Mucosa of gallbladder (tissue), 1 donor: ENCODE data around the gene USE1. TPM values are rescaled to one million over a fixed set of nuclear protein-coding genes. Genes with fewer than 3 reads are reported as not detected.
A peak's percentile ranks its signal among the peaks of the same experiment; 100 is the strongest.

Experiments used
- DNase-seq: peaks from one replicate; pipeline ENCODE4 v3.0.0-alpha.2; 2020; ENCODE audit warnings: low spot score
- total RNA-seq: library from RNA; stranded (reverse); gene quantifications from one replicate; pipeline ENCODE4 v1.2.1, GENCODE V29; 2021
- donor health status: DM: no; HTN: no; CAD: no.

USE1 gene
- total RNA-seq, 1 donor from 2014 or later, result 28.0 TPM

- peak; percentile 55 for DNase-seq
Observed at GRCh38 chr19:17205237-17206140, 9.7 kb upstream of the USE1 start.

- DNase-seq, result no peak
Observed at GRCh38 chr19:17206736-17207581, 8.2 kb upstream of the USE1 start.

GRCh38 chr19:17209126-17210036, 5.8 kb upstream of the USE1 start:
- no peak for DNase-seq

- DNase-seq, result no peak
Observed at GRCh38 chr19:17210296-17210695, 4.9 kb upstream of the USE1 start.

- DNase-seq, result no peak
Observed at GRCh38 chr19:17211547-17212446, 3.4 kb upstream of the USE1 start.

- no peak for DNase-seq
Observed at GRCh38 chr19:17213334-17213733, 1.8 kb upstream of the USE1 start.

- no peak for DNase-seq
Observed at GRCh38 chr19:17214508-17215126, 540 bp upstream of the USE1 start.

- no peak for DNase-seq
Observed at GRCh38 chr19:17216058-17216670, 1.0 kb downstream of the USE1 start.

- DNase-seq, result no peak
Observed at GRCh38 chr19:17219286-17219685, 4.1 kb downstream of the USE1 start.

GRCh38 chr19:17220207-17220758, 5.1 kb downstream of the USE1 start:
- no peak for DNase-seq

GRCh38 chr19:17225053-17225452, 9.9 kb downstream of the USE1 start:
- no peak for DNase-seq

- DNase-seq, result peak; percentile 99
Observed at GRCh38 chr19:17226002-17226933, 11.1 kb downstream of the USE1 start, which contains the start of gene OCEL1. TSS of gene OCEL1 (plus strand) at chr19:17226226. CDS start at chr19:17226248, 22 bp downstream.

GRCh38 chr19:17227798-17228367, 12.7 kb downstream of the USE1 start:
- DNase-seq, result no peak

- no peak for DNase-seq
Observed at GRCh38 chr19:17229890-17230289, 14.7 kb downstream of the USE1 start.

- no peak for DNase-seq
Observed at GRCh38 chr19:17232258-17232657, 17.1 kb downstream of the USE1 start.

GRCh38 chr19:17234911-17235299, 19.7 kb downstream of the USE1 start:
- peak; percentile 44 for DNase-seq

GRCh38 chr19:17235300-17235970, 20.3 kb downstream of the USE1 start:
- DNase-seq, result peak; percentile 70
